HG03558 (cell line): ENCODE measurements around the gene BCAT1.
A peak's percentile ranks its signal among the peaks of the same experiment; 100 is the strongest.
"Not testable (repeated sequence)": the region's sequence is repeated elsewhere in the genome, so short reads cannot be mapped to it uniquely, and the experiment has no call there.

Experiments
- ATAC-seq: cut with Tn5 transposase; IDR thresholded peaks from one replicate; pipeline ENCODE4 v1.9.1; 2021; ENCODE audit warnings: moderate number of reproducible peaks; ENCODE audit not compliant: unreplicated experiment; ENCODE audit errors: extremely low read depth

BCAT1 gene

DNA sequence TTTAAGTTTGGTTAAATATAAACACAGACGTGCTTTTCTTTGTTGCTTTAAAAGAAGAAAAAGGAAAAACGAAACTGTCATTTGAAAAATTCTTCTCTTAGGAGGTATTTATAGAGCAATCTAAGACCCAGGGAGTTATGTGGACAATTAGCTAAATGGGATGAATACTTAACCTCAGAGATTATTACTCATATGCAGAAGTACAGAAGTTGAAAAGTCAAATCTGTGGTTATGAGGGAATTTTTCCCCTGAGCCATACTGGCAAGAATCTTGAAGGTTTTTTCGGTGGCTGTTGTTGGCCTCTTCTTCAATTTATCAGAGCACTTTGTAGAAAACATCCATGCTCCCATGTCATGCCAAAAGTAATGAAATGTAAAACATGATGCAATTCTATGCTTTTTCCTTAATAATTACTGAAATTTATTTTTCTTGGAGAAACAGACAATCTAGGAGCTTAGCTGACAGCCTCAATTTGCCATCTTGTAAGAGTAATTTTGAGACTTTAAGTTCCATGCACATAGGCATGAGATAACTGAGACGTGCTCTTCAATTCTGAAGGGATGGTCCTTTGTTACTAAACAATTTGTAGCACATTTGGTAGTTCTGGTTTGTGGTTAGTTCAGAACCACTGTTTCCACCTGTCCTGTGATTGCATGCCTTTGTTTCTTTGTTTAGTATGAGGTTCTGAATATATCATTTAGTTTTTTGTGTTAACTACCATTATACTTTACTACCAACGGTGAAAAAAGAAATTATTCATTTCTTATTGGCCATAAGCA lies 126.6 kb downstream of the BCAT1 start:
- peak; percentile 48 for ATAC-seq

DNA sequence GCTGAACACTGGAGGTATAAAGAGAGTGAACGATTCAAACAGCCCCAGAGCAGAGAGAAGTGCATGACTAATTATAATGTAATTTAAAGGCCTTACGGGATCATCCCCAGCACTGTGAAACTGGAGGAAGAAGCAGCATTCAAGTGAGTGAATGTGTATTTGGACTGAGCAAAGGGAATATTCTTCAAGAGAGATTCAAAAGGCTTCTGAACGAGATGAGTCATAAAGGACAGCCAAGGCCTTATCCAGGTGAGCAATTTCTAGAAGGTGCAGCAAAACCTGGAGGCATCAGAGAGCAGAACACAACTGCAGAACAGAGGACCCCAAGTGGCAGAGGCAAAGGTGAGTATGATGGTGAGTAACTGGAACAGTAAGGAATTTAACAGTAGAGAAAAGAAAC lies 127.2 kb downstream of the BCAT1 start:
- ATAC-seq = peak; percentile 31

DNA sequence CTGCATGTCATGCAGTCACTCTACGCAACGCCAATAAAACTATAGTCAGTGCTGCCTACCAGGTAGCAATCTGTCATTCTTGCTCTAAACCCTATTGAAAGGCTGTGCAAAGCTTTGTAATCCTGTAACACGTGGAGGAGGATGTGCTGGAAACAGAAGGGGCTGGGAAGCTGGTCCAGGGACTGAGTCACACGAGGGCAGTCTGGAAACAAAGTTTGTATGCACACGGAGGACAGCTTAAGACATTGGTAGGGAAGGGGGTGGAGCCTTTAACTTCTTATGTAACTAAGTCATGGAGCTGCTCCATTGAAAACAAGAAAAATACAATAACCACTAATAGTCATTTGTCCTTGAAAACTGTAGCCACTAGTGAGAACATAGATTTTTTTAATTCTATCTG lies 128.0 kb downstream of the BCAT1 start:
- ATAC-seq = no peak

DNA sequence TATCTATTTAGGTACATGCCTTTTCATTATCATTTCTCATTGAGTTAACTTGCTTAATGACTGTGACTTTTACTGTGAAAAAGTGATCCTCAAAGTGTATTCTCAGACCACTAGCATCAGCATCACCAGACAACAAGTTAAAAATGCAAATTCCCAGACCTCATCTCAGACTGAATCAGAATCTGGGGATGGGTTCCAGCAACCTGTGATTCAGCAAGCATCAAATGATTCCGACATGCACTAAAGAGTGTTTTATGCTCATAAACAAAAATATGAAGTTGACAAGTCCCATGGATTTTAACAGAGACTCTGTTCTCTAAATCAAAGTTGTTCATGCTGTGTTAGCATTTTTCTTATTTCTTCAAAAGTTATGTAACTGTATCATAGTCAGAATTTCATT lies 130.6 kb downstream of the BCAT1 start:
- no peak for ATAC-seq

DNA sequence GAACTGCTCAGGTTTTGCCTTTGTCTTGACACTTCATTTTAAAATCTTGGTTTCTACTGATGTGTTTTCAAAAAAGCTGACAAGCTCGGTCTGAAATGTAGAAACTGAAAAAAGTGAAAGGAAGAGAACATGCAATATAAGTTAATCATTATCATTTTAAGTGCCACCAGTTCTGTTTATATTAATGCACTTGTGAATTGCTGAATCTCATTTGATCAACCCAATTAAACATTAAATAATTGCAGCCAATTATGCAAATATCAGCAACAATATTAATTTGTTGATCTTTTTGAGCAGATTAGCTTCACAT lies 133.8 kb downstream of the BCAT1 start:
- peak; percentile 20 for ATAC-seq

DNA sequence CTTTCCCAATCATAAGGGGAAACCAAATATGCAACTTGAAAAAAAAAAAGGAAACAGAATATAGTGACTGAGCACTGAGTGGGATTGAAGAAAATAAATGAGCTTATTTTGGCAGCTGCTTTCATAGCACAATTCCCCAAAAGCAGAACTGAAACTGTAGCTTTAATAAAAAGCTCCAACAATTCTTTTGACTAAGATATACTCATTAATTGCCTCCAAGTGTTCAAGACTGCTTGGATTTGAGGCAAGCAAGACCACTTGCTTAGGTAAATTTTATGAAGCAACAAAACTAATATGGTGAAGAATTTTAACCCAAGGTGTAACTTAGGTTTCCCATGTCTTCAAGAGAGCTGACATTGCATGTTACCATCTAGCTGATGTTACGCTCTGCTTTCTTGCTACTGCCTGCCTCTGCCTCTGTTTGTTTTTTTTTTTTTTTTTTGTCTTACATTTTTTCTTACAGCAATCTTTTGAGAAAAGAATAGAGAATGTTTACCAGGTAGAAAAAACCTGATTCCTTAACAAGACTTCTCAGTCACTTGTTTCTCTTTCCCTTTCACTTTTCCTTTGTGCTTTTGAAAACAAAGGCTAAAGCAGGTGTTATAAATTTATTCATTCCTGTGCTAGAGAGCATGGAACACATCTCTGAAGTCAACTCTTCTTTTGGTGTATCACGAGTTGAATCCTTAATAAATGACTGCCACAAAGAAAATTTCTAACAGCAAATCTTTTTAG lies 134.4 kb downstream of the BCAT1 start:
- peak; percentile 70 for ATAC-seq

DNA sequence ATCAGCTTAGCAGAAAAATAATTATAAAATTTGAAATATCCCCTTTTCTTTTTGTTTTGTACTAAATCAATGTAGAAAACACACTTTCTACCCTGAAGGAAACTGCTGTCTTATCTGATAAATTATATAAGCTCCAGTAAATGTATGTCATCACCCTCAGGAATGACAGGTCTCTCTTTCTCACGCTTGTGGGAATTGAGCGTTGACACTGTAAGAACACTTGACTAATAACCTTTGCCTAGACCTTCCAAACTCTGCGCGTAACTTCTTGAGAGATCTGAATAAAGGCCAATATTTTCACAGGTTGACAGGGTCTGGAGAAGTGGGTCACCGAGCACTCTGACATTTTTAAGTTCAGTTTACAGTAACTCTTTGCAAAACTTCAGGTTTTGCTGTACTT lies 138.5 kb downstream of the BCAT1 start:
- no peak for ATAC-seq

DNA sequence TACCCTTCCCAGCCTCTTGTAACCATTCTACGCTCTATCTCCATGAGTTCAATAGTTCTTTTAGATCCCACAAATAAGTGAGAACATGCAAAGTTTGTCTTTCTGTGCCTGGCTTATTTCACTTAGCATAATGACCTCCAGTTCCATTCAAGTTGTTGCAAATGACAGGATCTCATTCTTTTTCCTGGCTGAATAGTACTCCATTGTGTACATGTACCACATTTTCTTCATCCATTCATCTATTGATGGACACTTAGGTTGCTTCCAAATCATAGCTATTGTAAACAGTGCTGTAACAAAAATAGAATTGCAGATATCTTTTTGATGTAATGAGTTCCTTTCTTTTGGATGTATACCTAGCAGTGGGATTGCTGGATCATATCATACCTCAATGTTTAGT lies 139.6 kb downstream of the BCAT1 start:
- ATAC-seq = not testable (repeated sequence)

DNA sequence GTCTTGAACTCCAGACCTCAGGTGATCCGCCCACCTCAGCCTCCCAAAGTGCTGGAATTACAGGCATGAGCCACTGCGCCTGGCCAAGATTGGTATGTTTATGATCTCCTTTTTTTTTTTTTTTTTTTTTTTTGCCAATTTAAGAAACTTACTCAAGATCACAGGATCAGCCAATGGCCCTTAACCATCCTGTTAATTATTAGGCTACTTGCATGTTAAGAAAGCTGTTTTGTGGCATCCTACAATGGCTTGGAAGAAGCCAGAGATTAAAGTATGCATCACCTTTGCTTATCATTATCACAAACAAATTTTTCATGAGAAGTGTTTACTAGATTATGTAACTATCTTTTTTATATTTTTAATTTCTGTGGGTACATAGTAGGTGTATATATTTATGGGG lies 140.2 kb downstream of the BCAT1 start:
- ATAC-seq = no peak

DNA sequence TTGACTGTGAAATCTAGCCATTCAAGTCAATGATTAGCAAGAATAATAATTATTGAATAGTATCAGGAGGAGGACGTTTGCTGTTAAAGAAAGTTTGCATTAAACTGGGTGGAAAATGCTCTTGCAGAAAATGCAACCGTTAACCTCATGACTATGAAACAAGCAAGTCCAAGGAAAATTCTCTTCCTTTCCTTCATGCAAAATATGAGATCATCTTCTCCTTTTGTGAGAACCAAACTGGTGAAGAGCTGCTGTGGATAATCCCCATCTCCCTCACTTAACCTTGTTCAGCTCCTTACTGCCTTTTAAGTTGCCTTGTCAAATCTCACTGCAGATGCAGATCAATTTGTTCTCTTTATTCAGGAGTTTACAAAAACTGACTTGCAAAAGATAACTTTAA lies 142.5 kb downstream of the BCAT1 start:
- no peak for ATAC-seq

DNA sequence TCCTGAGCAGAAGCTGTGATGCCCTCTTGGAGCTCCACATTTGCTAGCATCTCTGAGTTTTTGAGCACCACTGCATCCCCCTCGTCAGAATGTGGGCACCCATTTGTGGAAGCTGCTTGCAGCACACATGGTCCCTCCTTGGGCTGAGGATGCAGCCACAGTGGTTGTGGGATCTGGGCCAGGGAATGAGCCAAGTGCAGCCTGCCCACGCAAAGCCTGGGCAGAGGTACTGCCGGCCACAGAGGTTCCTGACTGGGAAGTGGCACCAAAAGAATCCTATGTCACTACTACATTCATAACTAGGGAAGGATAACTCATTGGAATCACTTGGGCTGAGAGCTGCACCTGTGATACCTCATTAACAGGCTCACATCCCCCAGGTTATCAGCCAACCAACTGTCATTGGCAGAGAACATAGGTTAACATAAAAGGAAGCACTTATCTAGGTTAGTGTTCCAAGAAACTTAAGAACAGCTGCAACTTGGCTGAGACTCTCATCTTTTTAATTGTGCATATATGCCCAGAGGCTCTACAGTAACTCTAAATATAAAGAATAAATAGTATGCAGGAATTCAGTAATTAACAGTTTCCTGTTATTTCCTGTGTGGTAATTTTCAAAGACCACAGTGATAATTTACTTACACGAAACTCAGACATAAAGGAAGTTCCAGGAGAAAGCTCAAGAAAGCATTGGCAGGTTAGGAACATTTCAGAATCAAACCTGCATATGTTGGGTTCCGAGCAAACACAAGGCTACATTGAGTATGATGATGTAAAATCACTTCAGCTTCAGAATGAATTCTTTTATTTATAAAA lies 145.3 kb downstream of the BCAT1 start:
- no peak for ATAC-seq

DNA sequence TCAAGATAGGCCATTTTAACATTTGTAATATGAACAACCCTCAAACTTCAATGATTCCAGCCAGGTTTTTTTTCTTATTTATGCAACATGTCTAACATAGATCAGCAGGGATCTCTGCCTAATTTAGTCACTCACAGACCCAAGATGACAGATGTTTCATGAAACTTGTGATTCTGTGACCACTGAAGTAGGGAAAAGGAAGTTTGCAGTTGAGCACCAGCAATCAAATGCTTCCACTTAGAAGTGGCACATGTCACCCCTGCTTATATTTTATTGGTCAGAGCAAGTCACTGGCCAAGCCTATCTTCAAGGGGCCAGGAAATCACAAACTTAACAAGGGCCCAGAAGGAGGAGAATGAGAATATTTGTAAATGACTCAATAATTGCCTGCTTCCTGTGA lies 150.6 kb downstream of the BCAT1 start:
- peak; percentile 84 for ATAC-seq

DNA sequence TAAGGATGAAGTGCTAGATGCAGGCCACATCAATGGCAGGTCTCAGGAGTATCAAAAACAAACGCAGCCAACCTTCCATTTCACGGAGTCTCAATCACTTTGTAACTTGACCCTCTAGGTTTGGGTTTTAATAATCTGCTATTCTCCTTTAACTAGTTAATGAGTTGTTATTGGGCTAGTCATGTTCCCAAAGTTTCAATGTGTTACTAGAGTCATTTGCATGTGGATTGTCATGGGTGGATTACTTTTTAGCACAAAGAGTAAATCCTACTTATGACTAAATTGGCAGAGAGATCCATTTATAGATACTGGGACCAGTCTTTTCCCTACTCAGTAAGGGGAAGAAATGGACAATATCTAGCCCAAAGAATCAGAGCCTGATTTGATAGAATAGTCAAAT lies 151.0 kb downstream of the BCAT1 start:
- peak; percentile 16 for ATAC-seq

DNA sequence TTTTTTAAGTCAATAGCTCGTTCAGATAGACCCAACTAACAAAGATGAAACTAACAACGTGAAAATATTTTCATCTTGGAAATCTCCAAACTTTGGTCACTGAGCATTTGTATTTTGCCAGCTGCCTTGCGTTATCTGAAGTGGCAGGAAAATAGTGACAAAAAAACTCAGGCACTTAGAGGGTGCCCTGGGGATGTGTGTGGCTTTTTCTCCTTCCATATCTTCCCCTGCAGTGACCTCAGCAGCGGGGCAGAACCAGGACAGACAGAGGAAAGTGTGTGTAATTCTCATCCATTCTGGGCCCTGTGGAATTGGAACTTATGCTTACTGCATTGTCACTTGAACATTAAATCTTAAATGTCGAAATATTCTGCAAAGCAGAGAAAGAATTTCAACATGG lies 152.0 kb downstream of the BCAT1 start:
- no peak for ATAC-seq

DNA sequence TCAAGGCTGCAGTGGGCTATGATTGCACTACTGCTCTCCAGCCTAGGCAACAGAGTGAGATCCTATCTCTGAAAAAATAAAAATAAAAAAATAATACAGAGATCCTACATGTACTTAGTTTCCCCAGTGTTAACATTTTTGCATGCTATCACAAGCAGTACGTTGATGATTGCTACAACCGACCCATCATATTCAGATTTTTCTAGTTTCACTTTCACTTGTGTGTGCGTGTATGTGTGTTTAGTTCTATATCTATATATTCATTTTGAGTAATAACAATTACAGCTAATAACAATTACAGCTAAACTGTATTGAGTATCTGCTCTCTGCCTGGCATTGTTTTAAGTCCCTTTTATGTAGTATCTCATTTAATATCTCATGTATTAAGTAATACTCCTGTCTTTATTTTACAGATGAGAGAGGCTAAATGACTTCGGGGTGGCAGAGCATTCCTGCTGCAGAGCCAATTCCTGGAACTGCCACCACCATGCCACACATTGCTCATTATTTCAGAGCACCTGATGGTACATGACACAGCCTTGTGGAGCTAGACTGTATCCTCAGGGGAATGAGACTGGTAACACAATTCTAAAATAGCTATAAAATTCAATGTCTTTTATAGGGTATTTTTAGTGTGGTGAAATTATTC lies 153.1 kb downstream of the BCAT1 start:
- no peak for ATAC-seq

DNA sequence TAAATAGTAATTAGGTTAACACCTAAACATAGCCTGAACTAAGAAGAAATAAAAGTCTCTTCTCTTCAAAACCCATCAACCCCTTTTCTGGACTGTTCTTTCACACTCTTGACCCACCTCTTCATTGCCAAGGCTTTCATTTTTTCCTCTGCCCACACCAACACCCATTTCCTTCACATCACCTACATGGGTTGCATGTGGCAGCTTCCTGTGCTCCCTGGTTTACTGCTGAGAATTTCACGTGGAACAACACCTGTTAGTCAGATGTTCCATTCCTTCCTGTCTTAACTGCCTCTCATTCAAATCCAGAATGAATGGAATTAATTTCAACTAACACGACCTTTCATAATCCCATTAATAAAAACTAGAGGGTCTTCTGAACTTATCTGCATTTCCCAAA lies 157.3 kb downstream of the BCAT1 start:
- ATAC-seq = no peak

DNA sequence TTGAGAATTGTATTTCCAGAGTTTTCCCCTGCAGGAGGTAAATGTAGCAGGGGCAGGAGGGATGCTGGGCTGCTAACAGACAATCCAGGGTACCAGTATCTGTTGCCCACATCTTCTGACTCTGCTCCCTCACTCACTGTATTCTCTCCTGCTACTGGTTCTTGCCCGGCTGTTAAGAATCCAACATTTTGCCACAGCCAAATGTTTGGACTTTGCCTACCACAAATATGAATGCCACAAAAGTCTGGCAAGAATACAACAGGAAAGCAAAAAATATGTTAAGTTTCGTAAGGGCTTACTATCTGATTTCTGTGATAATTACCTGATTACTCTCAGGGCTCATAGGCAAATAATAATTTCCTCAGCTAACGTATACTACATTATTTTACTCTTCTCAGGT lies 160.0 kb downstream of the BCAT1 start:
- ATAC-seq = no peak

DNA sequence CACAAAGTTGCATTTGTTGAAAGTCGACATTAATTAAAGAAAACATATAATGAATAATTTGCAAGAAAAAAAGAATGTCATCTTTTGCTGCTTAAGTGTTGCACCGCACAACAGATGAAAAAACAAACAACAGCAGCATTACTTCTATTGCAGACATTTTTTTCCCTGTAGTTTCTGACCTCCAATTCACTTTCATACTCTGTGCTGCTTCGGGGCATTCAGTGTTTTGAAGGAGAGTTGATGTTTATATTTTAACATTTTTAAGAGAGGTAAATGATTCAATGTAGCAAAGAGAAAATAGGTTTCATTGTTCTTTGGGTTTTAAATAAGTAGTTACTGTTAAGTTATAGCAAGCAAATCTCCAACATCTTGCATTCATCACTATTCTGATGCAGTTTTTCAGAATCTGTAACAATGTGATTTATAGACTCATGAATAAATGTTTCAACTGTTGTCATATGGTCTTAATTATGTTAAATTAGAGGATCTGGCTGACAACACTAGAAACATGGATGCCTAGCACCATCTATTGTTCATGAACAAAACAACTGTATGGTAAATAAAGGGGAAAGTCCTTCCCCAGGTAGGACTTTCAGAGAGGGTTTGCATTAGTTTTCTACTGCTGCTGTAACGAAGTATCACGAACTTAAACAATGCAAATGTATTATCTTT lies 168.1 kb downstream of the BCAT1 start:
- no peak for ATAC-seq

DNA sequence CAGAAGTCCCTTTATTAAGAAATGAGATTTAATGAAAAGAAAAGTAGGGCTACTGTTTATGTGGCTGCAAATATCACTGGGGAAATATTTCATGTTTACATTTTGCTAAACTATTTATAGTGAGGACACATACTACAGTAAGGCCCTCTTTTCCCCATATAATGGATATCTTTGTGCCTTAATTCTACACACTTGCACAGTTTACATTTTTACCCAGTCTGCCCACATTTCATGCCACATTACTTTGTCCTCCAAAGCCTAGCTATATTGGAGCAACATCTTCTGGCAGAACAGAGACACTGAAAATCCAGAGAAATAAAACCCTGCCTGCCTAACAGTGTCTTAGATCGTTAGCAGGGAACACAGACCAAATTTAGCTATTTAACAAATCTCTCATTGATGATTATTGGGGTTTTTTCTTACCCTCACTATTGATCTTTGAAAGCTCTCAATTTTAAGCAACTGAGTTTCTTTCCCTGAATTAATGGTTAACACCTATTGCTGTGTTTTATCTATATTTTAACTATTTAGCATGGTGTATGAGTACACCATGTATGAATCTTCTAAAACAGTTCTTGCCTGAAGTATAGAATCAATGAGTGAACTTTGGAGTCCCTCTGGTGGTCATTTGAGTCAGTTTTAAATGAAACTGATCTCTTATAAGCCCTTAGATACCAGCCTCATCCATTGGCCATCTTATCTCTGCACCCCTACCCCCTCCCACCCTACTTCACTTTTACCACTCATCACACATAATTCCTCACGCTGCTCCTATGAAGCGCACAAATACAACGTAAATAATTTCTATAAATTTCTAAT lies 170.2 kb downstream of the BCAT1 start:
- ATAC-seq = peak; percentile 46
